Calu3 (cell line): Measurements from ENCODE around the gene KIAA1217. TPM values are rescaled to one million over a fixed set of nuclear protein-coding genes. Genes with fewer than 3 reads are reported as not detected.
"Not testable (repeated sequence)": the region's sequence is repeated elsewhere in the genome, so short reads cannot be mapped to it uniquely, and the experiment has no call there.

Experiments used
- BruUV-seq: library from RNA; stranded (reverse); fragments of 400-500 nt; replicated peaks from 2 replicates; lab custom pipeline; 2021; lab: Mats Ljungman, UMichigan
- CTCF ChIA-PET: fragments of 300-600 bp; sonication (Branson Sonifier 250); formaldehyde crosslinking; loops from one replicate; lab custom pipeline; 2022; ENCODE audit warnings: antibody characterized with exemption; lab: Charles Lee
- DNase-seq: peaks from one replicate; pipeline ENCODE4 v3.0.0; 2022
- H3K27ac Mint-ChIP-seq: one replicate; pipeline ENCODE4 v1.8.0; 2022; ENCODE audit warnings: mixed read lengths; ENCODE audit not compliant: unreplicated experiment
- H3K27me3 Mint-ChIP-seq: one replicate; pipeline ENCODE4 v1.8.0; 2022; ENCODE audit warnings: mixed read lengths; ENCODE audit not compliant: unreplicated experiment
- H3K36me3 Mint-ChIP-seq: one replicate; pipeline ENCODE4 v1.8.0; 2022; ENCODE audit warnings: mild to moderate bottlenecking, moderate library complexity, mixed read lengths; ENCODE audit not compliant: insufficient read depth, unreplicated experiment
- H3K4me1 Mint-ChIP-seq: one replicate; pipeline ENCODE4 v1.8.0; 2022; ENCODE audit warnings: mild to moderate bottlenecking, low read depth, mixed read lengths; ENCODE audit not compliant: unreplicated experiment
- H3K4me3 Mint-ChIP-seq: one replicate; pipeline ENCODE4 v1.8.0; 2022; ENCODE audit warnings: mild to moderate bottlenecking, low read depth, moderate library complexity, mixed read lengths; ENCODE audit not compliant: unreplicated experiment
- H3K9me3 Mint-ChIP-seq: one replicate; pipeline ENCODE4 v1.8.0; 2022; ENCODE audit warnings: low read depth, mixed read lengths; ENCODE audit not compliant: unreplicated experiment
- CTCF ChIP-seq: fragments of 200-600 bp; IDR thresholded peaks from one replicate; pipeline ENCODE4 v1.8.0; 2022; ENCODE audit warnings: antibody characterized with exemption; ENCODE audit not compliant: unreplicated experiment
- intact Hi-C: fragments of 100-400 bp; cut with micrococcal nuclease; formaldehyde crosslinking; loops from one replicate; pipeline ENCODE4 v1.10.0; 2022; ENCODE audit not compliant: unreplicated experiment
- total RNA-seq: library from RNA; stranded (reverse); gene quantifications from 2 replicates; pipeline ENCODE4 v1.2.3, GENCODE V29; 2022

Gene KIAA1217
- total RNA-seq, 1 experiment from 2014 or later: 46.2 TPM

- H3K4me3 Mint-ChIP-seq: no peak overlapping the region
- no peaks in the 10 kb centered on the region for H3K36me3 Mint-ChIP-seq
- H3K27ac Mint-ChIP-seq: no peak overlapping the region
- no peak for DNase-seq
- CTCF ChIA-PET: no interaction called here
- H3K27me3 Mint-ChIP-seq: no peaks in the 10 kb centered on the region
- TF ChIP-seq CTCF: no peak
- intact Hi-C loops: no loop called here
- H3K4me1 Mint-ChIP-seq: peaks cover 8% of the 10 kb centered on the region
- no TSS peak for BruUV-seq
- no peaks in the 10 kb centered on the region for H3K9me3 Mint-ChIP-seq
Measured at GRCh38 chr10:24440817-24441797, 232.2 kb downstream of the KIAA1217 start.

- no peak overlapping the region for H3K4me3 Mint-ChIP-seq
- no peak overlapping the region for H3K27ac Mint-ChIP-seq
- CTCF ChIA-PET: interaction anchor here (0.7 kb wide), 1 partner anchor 1074 kb away, joined by 5 read pairs; no protein-coding TSS in a partner anchor
- BruUV-seq: no TSS peak
- no peak for TF ChIP-seq CTCF
- H3K4me1 Mint-ChIP-seq: peaks cover 17% of the 10 kb centered on the region
- H3K36me3 Mint-ChIP-seq: no peaks in the 10 kb centered on the region
- H3K27me3 Mint-ChIP-seq: no peaks in the 10 kb centered on the region
- intact Hi-C loops: no loop called here
- no peak for DNase-seq
- no peaks in the 10 kb centered on the region for H3K9me3 Mint-ChIP-seq
Measured at GRCh38 chr10:24442234-24442633, 233.3 kb downstream of the KIAA1217 start.

- CTCF ChIA-PET: interaction anchor here (0.7 kb wide), 1 partner anchor 1075 kb away, joined by 5 read pairs; no protein-coding TSS in a partner anchor
- intact Hi-C loops, H3K4me3 Mint-ChIP-seq, H3K27ac Mint-ChIP-seq, H3K9me3 Mint-ChIP-seq, BruUV-seq, DNase-seq, H3K27me3 Mint-ChIP-seq, H3K36me3 Mint-ChIP-seq: not testable (repeated sequence)
- H3K4me1 Mint-ChIP-seq: peaks cover 18% of the 10 kb centered on the region
Measured at GRCh38 chr10:24442641-24443174, 233.8 kb downstream of the KIAA1217 start.

- TF ChIP-seq CTCF: no peak
- DNase-seq: no peak
- BruUV-seq: no TSS peak
- CTCF ChIA-PET: no interaction called here
- no peaks in the 10 kb centered on the region for H3K36me3 Mint-ChIP-seq
- H3K27me3 Mint-ChIP-seq: no peaks in the 10 kb centered on the region
- H3K27ac Mint-ChIP-seq: no peak overlapping the region
- H3K4me3 Mint-ChIP-seq: no peak overlapping the region
- H3K4me1 Mint-ChIP-seq: peaks cover 21% of the 10 kb centered on the region
- no peaks in the 10 kb centered on the region for H3K9me3 Mint-ChIP-seq
- intact Hi-C loops: no loop called here
Measured at GRCh38 chr10:24444337-24444736, 235.4 kb downstream of the KIAA1217 start.

GRCh38 chr10:24445958-24446357, 237.0 kb downstream of the KIAA1217 start:
- H3K4me3 Mint-ChIP-seq, H3K27me3 Mint-ChIP-seq, BruUV-seq, H3K36me3 Mint-ChIP-seq, H3K27ac Mint-ChIP-seq, CTCF ChIA-PET, intact Hi-C loops, H3K9me3 Mint-ChIP-seq, DNase-seq: not testable (repeated sequence)
- H3K4me1 Mint-ChIP-seq: peaks cover 24% of the 10 kb centered on the region
